NCI-H460 (cell line): ENCODE results near the gene SNRNP200. TPM values are rescaled to one million over a fixed set of nuclear protein-coding genes. Genes with fewer than 3 reads are reported as not detected.
A peak's percentile ranks its signal among the peaks of the same experiment; 100 is the strongest.

Source experiments
- DNase-seq: peaks from one replicate; pipeline ENCODE4 v3.0.0-alpha.2; 2016; ENCODE audit warnings: low read depth; ENCODE audit errors: extremely low read depth
- polyA plus RNA-seq: library from polyadenylated mRNA; depleted of rRNA; stranded (reverse); fragments of >200 nt; gene quantifications from 2 replicates; pipeline ENCODE4 v1.2.3, GENCODE V29; 2014; cell fraction: nucleus; rRNA removed
- total RNA-seq: library from RNA; depleted of rRNA; stranded (reverse); fragments of >200 nt; shearing (Covaris generic); gene quantifications from 2 replicates; pipeline ENCODE4 v1.2.3, GENCODE V29; 2014; rRNA removed

The SNRNP200 gene
- 77.6 and 83.8 TPM in 2 replicates for total RNA-seq
- 129 and 139 TPM in 2 replicates for polyA plus RNA-seq

DNA sequence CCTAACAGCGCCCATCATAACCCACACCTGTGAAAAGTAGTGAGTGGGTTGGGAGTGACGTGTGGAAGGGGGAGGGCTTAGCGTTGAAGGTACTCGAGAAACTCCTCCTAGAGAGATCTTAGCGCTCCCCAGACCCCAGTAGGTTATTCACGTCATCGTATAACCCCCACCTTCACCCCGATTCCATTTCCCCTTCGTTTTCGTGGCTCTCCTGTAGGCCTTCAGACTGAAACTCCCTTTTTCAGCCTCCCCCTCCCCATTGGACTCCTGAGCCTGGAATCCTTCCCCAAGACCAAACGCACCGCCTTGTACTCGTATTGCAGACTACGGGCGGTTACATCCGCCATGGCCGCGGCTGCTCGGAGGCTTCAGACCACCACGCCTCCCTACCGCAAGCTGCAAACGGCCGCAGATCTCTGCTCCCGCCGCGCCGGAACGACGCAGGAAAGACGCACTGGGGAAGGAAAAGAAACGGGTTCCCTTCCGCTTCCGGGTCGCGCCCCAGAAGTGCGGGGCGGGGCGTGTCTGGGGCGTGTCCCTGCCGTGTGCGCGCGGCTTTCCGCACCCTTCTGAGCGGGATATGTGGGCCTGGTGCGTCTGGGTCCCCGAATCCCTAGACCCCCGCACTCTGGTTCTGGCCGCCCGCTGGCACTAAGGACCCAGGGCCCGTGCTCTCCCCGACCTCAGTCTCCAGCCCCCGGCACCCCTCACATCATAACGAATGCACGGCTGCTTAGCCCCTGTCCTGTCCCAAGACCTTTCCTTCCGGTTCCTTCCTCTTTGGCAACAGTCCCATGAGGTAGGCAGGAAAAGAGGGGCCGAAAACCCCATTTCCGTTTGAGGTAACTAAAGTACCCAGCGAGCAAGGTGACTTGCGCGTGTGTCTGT lies at the start of gene SNRNP200:
Gene SNRNP200, minus strand, starts transcription at position 456 of the 888 bp plus-strand sequence. Its CDS starts 109 bp downstream, at position 347.
- peak; percentile 81 for DNase-seq

GRCh38 chr2:96354492-96354891 lies 49.1 kb upstream of the SNRNP200 start:
- DNase-seq: no peak

- no peak for DNase-seq
These were observed 48.3 kb upstream of the SNRNP200 start for GRCh38 chr2:96353606-96354101.

DNA sequence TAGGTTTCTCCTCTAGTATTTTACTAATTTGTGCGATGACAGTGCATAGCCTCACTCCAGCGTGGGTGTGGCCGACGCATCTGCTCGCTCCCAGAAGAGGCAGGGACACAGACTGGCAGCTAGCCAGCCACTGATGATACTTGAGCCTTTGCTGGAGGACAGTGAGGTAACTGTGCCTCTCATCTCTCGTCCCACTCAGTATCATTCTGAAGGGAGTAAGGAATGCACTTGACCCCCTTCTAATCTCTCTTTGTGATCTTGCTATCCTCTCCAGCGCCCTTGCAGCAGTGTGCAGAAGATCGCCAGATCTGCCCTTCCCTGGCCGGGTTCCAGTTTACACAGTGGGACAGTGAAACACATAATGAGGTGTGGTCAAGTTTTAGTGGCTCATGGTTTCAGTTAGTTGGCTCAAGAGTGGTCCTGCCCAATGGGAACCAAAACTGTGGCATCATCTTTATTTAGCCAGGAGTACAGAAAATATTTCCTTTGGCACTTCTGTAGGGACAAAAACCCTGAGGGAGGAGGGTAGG lies 47.8 kb upstream of the SNRNP200 start:
- DNase-seq: peak; percentile 30

DNA sequence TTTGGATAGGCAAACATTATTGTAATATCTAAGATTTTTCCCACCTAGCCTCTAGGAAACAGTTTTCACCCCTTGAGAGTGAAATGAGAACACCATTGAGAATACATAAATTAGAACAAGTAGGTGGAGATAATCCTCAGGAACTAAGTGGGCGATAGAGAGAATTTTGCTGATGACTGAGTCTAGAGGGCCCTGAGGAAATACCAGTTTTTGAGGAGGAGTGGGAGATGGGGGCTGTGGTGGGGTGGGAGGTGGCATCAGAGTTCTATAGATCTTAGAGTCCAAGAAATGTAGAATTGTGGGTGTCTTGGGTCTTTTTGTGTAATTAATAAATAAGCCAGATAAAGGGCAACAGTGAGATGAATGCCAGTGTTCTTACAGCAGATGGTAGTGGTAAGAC lies 42.0 kb upstream of the SNRNP200 start:
- DNase-seq: no peak

- DNase-seq: no peak
These were observed 40.6 kb upstream of the SNRNP200 start for GRCh38 chr2:96345868-96346462.

DNA sequence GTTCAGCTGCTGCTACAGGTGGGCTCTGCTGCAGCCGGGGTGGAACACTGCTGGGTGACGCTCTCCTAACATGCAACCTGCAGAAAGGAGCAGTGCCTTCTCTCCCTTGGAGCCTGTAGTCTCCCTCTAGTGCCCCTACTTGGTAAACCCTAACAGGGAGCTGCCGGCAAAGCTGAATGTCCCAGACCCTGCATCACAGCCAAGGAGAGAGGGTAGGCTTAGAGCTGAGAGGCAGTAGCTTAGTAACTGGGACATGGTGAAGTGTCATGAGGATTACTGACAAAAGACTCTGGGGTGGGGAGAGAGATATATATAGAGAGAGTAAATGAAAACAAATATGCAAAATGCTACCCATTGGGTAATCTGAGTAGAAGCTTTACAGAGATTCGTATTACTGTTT lies 40.1 kb upstream of the SNRNP200 start:
- DNase-seq: no peak

- DNase-seq: no peak
These were observed 38.7 kb upstream of the SNRNP200 start for GRCh38 chr2:96344011-96344410.

- no peak for DNase-seq
These were observed 36.7 kb upstream of the SNRNP200 start for GRCh38 chr2:96342085-96342484.

GRCh38 chr2:96341641-96342040 lies 36.3 kb upstream of the SNRNP200 start:
- DNase-seq: no peak

- no peak for DNase-seq
These were observed 35.4 kb upstream of the SNRNP200 start for GRCh38 chr2:96340493-96341414.

- DNase-seq: no peak
These were observed 31.5 kb upstream of the SNRNP200 start for GRCh38 chr2:96336873-96337272.

DNA sequence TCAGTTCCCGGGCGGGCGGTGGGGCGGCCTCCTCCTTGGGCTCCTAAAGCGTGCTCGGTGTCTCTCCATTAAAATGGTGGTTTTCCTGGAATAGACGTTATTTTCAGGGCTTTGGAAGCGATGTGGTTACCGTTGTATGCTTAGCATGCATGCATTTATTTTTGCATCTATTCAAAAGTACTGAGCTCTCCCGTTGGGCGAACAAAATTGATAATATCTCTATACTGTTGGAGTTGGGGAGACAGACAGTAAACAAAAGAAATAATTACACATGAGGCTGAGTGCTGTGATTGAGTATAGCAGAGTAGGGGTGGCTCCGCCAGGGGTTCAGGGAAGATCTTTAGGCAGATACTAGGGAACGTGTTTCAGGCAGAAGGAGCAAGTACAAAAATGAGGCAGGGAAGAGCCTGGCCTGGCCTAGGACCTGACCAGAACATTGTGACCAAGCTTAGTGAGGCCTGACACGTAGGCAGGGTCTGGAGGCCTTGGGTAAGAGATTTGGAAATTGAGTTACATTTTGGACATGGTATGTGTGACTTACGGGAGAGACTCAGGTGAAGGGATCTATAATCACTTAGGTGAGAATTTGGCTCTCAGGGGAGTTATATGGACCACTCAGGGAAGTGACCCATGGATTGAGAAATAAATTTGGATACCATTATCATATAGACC lies 30.9 kb upstream of the SNRNP200 start:
- DNase-seq: no peak

DNA sequence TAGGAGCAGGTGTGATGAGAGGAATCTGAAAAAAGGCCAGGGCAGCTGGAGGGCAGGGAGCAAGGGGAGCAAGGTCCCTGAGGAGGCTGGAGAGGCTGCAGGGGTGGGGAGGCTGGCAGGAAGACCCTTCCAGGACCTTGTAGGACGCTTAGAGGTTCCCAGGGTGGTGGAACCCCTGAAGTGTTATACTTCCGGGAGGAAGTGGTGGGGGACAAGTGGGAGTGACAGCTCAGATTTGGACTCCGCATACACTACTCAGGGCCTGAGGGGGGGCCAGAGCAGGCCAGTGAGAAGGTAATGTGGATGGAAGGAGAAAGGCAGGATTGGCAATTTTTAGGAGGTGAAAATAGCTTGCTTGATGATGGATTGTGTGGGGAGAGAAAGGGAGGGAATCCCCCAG lies 28.4 kb upstream of the SNRNP200 start:
- no peak for DNase-seq

- DNase-seq: no peak
These were observed 25.1 kb upstream of the SNRNP200 start for GRCh38 chr2:96330407-96330806.

- DNase-seq: no peak
These were observed 24.5 kb upstream of the SNRNP200 start for GRCh38 chr2:96329874-96330273.

- DNase-seq: no peak
These were observed 24.1 kb upstream of the SNRNP200 start for GRCh38 chr2:96329456-96329855.

- DNase-seq: no peak
These were observed 21.9 kb upstream of the SNRNP200 start for GRCh38 chr2:96326990-96327820.

GRCh38 chr2:96326564-96326963 lies 21.2 kb upstream of the SNRNP200 start:
- no peak for DNase-seq
